ENCODE results near the gene DNA2. TPM values are rescaled to one million over a fixed set of nuclear protein-coding genes. Genes with fewer than 3 reads are reported as not detected.

The DNA2 gene
- total RNA-seq, 1 experiment from 2014 or later: 20.9 TPM

DNA sequence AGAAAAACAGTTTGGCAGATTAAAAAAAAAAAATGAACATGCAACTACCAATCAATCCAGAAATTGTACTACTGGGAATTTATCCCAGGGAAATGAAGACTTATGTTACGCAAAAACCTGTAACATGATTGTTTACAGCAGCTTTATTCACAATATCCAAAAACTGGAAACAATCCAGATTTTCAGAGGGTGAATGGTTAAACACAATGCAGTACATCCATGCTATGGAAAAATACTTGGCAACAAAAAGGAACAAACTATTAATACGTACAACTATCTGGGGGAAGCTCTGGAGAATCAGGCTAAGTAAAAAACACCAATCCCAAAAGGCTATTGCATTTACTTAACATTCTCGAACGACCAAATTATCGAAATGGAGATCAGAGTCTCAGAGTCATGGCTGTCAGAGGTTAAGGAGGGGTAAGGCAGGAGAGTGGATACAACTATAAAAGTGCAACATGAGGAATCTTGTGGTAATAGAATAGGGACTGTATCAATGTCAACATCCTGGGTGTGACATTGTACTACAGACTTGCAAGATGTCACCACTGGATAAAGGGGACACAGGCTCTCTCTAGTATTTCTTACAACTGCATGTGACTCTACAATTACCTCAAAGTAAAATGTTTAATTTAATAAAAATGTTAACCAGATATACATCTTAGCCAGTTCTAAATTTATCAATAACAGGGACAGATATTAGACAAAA is 43.2 kb downstream of the DNA2 start:
- Histone ChIP-seq H3K4me2 (ENCODE audit: low read length) (no peak overlapping the region), H3K27me3 (ENCODE audit: insufficient read depth, low read length) (no peaks in the 10 kb centered on the region), H4K20me1 (ENCODE audit: insufficient read depth) (no peaks in the 10 kb centered on the region), H3K9ac (ENCODE audit: low read length) (no peak overlapping the region), H3K4me1 (ENCODE audit: control insufficient read depth in 1 of 2, insufficient read depth in 2 of 2, low read length in 2 of 2) (no peaks in the 10 kb centered on the region), H3K9me2 (ENCODE audit: insufficient read depth) (no peaks in the 10 kb centered on the region), H3K9me3 (ENCODE audit: control insufficient read depth in 1 of 2, insufficient read depth in 1 of 2, low read depth in 1 of 2, low read length in 2 of 2) (no peaks in the 10 kb centered on the region), H2AFZ (ENCODE audit: low read depth, low read length, poor library complexity, severe bottlenecking) (no peak overlapping the region), H3K79me2 (ENCODE audit: insufficient read depth, low read length) (peaks cover 7% of the 10 kb centered on the region; the same call in 1 of the 2 replicates), H3K4me3 (replicated peaks in 1 of 2; ENCODE audit: low read depth in 1 of 2, low read length in 2 of 2) (no peak overlapping the region), H3K36me3 (ENCODE audit: control insufficient read depth in 1 of 2, insufficient read depth in 2 of 2, low read length in 2 of 2) (peaks cover 13 to 19% of the 10 kb centered on the region in 2 experiments; a peak in 3 of 4 replicates), H3K27ac (ENCODE audit: low read depth, low read length) (no peak overlapping the region)
- DNase-seq (ENCODE audit: low read depth, low spot score) (no peak), ATAC-seq (no peak)
- TF ChIP-seq FOSL1 (IDR thresholded peaks at IDR 0.05; ENCODE audit: low read depth): no peak
- TF ChIP-seq CEBPB (IDR thresholded peaks at IDR 0.05; ENCODE audit: low read depth): no peak
- no peak for TF ChIP-seq POLR2AphosphoS5 (IDR thresholded peaks at IDR 0.05; ENCODE audit: low read depth, low read length)
- TF ChIP-seq ATF3 (IDR thresholded peaks at IDR 0.05): no peak
- TF ChIP-seq, protein P1, sequence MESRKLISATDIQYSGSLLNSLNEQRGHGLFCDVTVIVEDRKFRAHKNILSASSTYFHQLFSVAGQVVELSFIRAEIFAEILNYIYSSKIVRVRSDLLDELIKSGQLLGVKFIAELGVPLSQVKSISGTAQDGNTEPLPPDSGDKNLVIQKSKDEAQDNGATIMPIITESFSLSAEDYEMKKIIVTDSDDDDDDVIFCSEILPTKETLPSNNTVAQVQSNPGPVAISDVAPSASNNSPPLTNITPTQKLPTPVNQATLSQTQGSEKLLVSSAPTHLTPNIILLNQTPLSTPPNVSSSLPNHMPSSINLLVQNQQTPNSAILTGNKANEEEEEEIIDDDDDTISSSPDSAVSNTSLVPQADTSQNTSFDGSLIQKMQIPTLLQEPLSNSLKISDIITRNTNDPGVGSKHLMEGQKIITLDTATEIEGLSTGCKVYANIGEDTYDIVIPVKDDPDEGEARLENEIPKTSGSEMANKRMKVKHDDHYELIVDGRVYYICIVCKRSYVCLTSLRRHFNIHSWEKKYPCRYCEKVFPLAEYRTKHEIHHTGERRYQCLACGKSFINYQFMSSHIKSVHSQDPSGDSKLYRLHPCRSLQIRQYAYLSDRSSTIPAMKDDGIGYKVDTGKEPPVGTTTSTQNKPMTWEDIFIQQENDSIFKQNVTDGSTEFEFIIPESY (IDR thresholded peaks at IDR 0.05; ENCODE audit: extremely low read depth, insufficient replicate concordance, low read length): no peak
- TF ChIP-seq YY1 (IDR thresholded peaks at IDR 0.05; ENCODE audit: extremely low read depth, insufficient replicate concordance, low read depth, low read length): no peak
- TF ChIP-seq CBX3 (IDR thresholded peaks at IDR 0.05; ENCODE audit: low read depth): no peak
- TF ChIP-seq EZH2 (IDR thresholded peaks at IDR 0.05): no peak
- TF ChIP-seq, protein P2, sequence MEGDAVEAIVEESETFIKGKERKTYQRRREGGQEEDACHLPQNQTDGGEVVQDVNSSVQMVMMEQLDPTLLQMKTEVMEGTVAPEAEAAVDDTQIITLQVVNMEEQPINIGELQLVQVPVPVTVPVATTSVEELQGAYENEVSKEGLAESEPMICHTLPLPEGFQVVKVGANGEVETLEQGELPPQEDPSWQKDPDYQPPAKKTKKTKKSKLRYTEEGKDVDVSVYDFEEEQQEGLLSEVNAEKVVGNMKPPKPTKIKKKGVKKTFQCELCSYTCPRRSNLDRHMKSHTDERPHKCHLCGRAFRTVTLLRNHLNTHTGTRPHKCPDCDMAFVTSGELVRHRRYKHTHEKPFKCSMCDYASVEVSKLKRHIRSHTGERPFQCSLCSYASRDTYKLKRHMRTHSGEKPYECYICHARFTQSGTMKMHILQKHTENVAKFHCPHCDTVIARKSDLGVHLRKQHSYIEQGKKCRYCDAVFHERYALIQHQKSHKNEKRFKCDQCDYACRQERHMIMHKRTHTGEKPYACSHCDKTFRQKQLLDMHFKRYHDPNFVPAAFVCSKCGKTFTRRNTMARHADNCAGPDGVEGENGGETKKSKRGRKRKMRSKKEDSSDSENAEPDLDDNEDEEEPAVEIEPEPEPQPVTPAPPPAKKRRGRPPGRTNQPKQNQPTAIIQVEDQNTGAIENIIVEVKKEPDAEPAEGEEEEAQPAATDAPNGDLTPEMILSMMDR (IDR thresholded peaks at IDR 0.05 in 2 of 3, conservative IDR thresholded peaks at IDR 0.05 in 1 of 3; ENCODE audit: borderline replicate concordance in 1 of 3, insufficient read depth in 1 of 3, low read depth in 2 of 3, low read length in 2 of 3): no peak
- TF ChIP-seq ZNF274 (IDR thresholded peaks at IDR 0.05; ENCODE audit: low read depth, low read length): no peak
- TF ChIP-seq POLR2A (IDR thresholded peaks at IDR 0.05; ENCODE audit: borderline replicate concordance, extremely low read depth, insufficient read depth, insufficient read length): no peak
- no peak for TF ChIP-seq TCF7L2 (IDR thresholded peaks at IDR 0.05; ENCODE audit: borderline replicate concordance, extremely low read depth, insufficient read depth, insufficient read length)
- no peak for TF ChIP-seq REST (IDR thresholded peaks at IDR 0.05; ENCODE audit: low read depth)
- no peak for TF ChIP-seq ELF1 (IDR thresholded peaks at IDR 0.05; ENCODE audit: borderline replicate concordance, low read depth)
- no peak for TF ChIP-seq SRF (IDR thresholded peaks at IDR 0.05; ENCODE audit: low read depth)
- TF ChIP-seq JUND (IDR thresholded peaks at IDR 0.05): no peak
- BruUV-seq (replicated peaks): no TSS peak
- CTCF ChIA-PET: interaction anchor here (2.4 kb wide), 1 partner anchor 22 kb away, joined by 5 read pairs; the partner anchor contains the start of gene RUFY2
- intact Hi-C loops (cut with micrococcal nuclease): no loop called here
- RAD21 ChIA-PET (ENCODE audit: low non-redundant PET in 1 of 2, low total read pairs in 2 of 2, uncharacterized antibody in 2 of 2, unreplicated experiment in 2 of 2): no interaction called here
- POLR2A ChIA-PET: no interaction called here

Data from HCT116 (cell line).